ENCODE data around the gene LAMC3. TPM values are rescaled to one million over a fixed set of nuclear protein-coding genes. Genes with fewer than 3 reads are reported as not detected.

Gene LAMC3
- total and polyA plus RNA-seq, 9 of the 15 experiments (the other 6 are each of a cell fraction or from before 2014, with no cell fraction given): 0.10 TPM; not detected in 8

- no peak overlapping the region for H3K4me2 ChIP-seq (ENCODE audit: insufficient read depth, low read length)
- TF ChIP-seq TRIM25 (IDR thresholded peaks at IDR 0.05; ENCODE audit: borderline replicate concordance): no peak
- peak; percentile 84 for TF ChIP-seq HMGXB4 (CRISPR knock-in tag; IDR thresholded peaks at IDR 0.05)
- TF ChIP-seq SLC30A9 (CRISPR knock-in tag; IDR thresholded peaks at IDR 0.05): no peak
- no peak for TF ChIP-seq SRSF1 (IDR thresholded peaks at IDR 0.05; ENCODE audit: low read depth, low read length)
- no peak for TF ChIP-seq GABPB1 (CRISPR knock-in tag; IDR thresholded peaks at IDR 0.05)
- TF ChIP-seq OTX1 (CRISPR knock-in tag; IDR thresholded peaks at IDR 0.05): no peak
- peak; percentile 78; the same call in 1 of the 2 replicates for TF ChIP-seq E2F1 (CRISPR knock-in tag; IDR thresholded peaks at IDR 0.05)
- TF ChIP-seq ATF3 (IDR thresholded peaks at IDR 0.05): no peak
- TF ChIP-seq ATF3 (CRISPR knock-in tag; conservative IDR thresholded peaks at IDR 0.05): peak; percentile 38
- peak; percentile 97 for TF ChIP-seq STAT6 (CRISPR knock-in tag; IDR thresholded peaks at IDR 0.05)
- no TSS peak for BruUV-seq (replicated peaks)
- WGBS (ENCODE audit: insufficient coverage, low coverage, missing lambda C conversion rate): 16% methylated on average over 16 of the region's 16 CpGs
- H3K9me3 ChIP-seq (replicated peaks; ENCODE audit: control insufficient read depth, insufficient read depth, low read depth, low read length): no peaks in the 10 kb centered on the region
- peak; percentile 66 to 92 (median 70) for DNase-seq (ENCODE audit: extremely low read depth in 1 of 4, low spot score in 3 of 4)
- no peaks in the 10 kb centered on the region for H3K36me3 ChIP-seq (ENCODE audit: control insufficient read depth, insufficient read depth, low read length)
- H3K9ac ChIP-seq (ENCODE audit: insufficient read depth in 1 of 2, low read depth in 2 of 2, low read length in 2 of 2): peak overlapping the region in 1 of 2 experiments; percentile 15; a peak in 1 of 4 replicates
- peaks cover 55 to 73% of the 10 kb centered on the region in 2 experiments for H3K27me3 ChIP-seq (ENCODE audit: control insufficient read depth in 2 of 2, insufficient read depth in 2 of 2, low read length in 2 of 2)
- ATAC-seq: peak; percentile 34
- peaks cover 0 to 23% of the 10 kb centered on the region in 2 experiments; a peak in 3 of 5 replicates for H3K4me1 ChIP-seq (replicated peaks in 1 of 2; ENCODE audit: control insufficient read depth in 2 of 2, insufficient read depth in 2 of 2, low read length in 2 of 2)
- no peak overlapping the region for H3K4me3 ChIP-seq
- intact Hi-C loops (cut with micrococcal nuclease) (loop anchor here (1.0 to 2.0 kb wide), 6 partner anchors 29 to 274 kb away; no protein-coding TSS in a partner anchor), in situ Hi-C loops (cut with MboI) (no loop called here)
- FAIRE-seq: no peak
- ChIA-PET CTCF (ENCODE audit: low intra/inter-chr PET ratio) (interaction anchor here (0.6 to 8.2 kb wide), 7 partner anchors 9 to 582 kb away, joined by 3 to 201 read pairs (median 4); no protein-coding TSS in a partner anchor), POLR2A (interaction anchor here (0.6 to 99.3 kb wide), 23 partner anchors 11 to 221 kb away, joined by 3 to 3336 read pairs (median 5); partner anchors contain the start of genes AIF1L and NUP214)
- no peak overlapping the region for H2AFZ ChIP-seq (ENCODE audit: low read depth, low read length)
- H4K20me1 ChIP-seq (replicated peaks; ENCODE audit: control insufficient read depth, insufficient read depth, low read length): peaks cover 27% of the 10 kb centered on the region
- H3K27ac ChIP-seq (ENCODE audit: extremely low read depth, low read depth, low read length): no peak overlapping the region
- no peaks in the 10 kb centered on the region for H3K9me1 ChIP-seq (ENCODE audit: control insufficient read depth, insufficient read depth, low read length)
- no peaks in the 10 kb centered on the region for H3K79me2 ChIP-seq (ENCODE audit: control insufficient read depth, insufficient read depth, low read length)
These were observed 36.5 kb downstream of the LAMC3 start for GRCh38 chr9:131045300-131046092.

All from K562 (cell line).